Epidermal melanocyte (primary cell): ENCODE data around the gene BRSK1.

Source experiments
- DNase-seq: peaks from one replicate; pipeline ENCODE4 v3.0.0; 2011; ENCODE audit warnings: low spot score; ENCODE audit not compliant: insufficient read length

Gene BRSK1

GRCh38 chr19:55253842-55254624 is 29.8 kb upstream of the BRSK1 start:
- DNase-seq: peak; percentile 11

DNA sequence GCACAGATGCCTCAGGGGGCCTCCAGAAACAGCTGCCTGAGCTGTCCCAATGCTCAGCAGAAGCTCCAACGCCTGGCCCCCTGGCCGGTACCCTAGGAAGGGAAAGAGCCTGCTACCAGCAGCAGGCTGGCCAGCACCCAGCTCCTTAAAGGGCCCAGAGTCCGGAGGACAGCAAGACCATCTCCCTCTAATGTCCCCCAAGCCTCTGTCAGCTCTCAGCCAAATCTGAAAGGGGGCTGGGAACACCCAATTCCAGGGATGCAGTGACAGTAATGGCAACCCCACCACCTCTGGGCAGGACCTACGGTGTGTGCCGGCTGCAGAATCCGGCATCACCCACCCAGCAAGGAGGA is 29.2 kb upstream of the BRSK1 start:
- DNase-seq: no peak

- DNase-seq: no peak
These were observed 28.0 kb upstream of the BRSK1 start for GRCh38 chr19:55255618-55256423.

- no peak for DNase-seq
These were observed 27.0 kb upstream of the BRSK1 start for GRCh38 chr19:55256562-55257460.

DNA sequence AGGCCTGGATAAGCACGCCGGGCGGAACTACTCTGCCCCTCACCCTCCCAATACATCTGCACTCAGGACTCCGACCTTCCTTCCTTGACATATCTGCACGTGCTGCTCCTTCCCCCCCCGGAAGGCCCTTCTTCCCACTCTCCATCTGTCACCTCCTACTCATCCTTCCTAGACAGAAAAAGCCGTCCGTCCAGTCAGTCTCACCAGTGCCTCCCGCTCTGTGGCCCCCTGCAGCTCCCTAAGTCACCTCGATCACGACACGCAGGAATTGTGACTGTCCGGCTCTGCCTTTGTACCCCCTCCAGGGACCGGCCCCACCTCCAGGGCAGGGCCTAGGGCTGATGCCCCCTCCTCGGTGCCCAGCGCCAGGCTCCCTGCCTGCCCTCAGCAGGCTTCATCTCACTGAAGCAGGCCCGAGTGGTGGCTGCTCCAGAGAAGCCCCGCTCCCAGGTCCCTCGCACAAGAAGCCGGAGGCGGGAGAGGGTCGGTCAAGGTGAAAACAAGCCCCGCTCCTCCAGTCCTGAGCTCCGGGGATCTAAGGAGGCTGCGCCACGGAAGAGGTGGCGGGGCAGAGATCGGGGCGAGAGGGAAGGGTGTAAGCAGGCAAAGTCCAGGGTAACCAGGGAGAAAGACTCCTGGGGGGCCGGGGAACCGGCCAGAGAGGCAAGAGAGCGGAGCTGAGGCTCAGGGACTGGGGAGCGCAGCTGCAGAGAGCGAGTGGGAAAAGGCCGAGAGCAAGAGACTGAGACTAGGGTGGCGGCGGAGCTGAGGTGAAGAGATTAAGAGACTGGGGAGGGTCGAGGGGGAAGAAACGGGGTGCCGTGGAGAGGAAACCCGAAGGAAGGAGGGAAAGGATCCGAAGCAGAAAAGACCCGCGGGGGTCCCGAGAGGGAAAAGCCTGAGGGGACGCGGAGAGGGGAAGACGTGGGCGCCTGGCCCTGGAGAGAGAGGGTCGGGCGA is 26.1 kb upstream of the BRSK1 start:
- no peak for DNase-seq

DNA sequence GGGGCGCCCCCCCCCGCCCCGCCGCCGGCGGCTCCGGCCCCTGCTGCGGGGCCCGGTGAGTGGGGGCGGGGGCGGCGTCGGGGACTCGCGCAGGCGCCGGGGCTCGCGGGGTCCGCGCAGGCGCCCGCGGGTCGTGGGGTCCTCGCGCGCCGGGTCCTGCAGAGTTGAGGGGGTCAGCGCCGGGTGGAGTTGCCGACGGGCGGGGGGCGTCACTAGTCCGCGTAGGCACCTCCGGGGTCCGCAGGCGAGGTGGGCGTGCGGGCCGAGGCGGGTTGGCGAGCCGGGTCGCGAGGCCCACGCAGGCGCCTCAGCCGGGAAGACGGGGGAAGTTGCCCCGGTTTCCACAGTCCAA is 25.3 kb upstream of the BRSK1 start:
- DNase-seq: no peak

GRCh38 chr19:55258828-55259539 is 24.8 kb upstream of the BRSK1 start, which contains the start of gene PPP6R1:
TSS of gene PPP6R1 (minus strand) at chr19:55259017. CDS start at chr19:55247103, 11,914 bp downstream.
- peak; percentile 100 for DNase-seq

- no peak for DNase-seq
These were observed 24.1 kb upstream of the BRSK1 start for GRCh38 chr19:55259540-55260210.

GRCh38 chr19:55261671-55262126 is 22.1 kb upstream of the BRSK1 start:
- no peak for DNase-seq

DNA sequence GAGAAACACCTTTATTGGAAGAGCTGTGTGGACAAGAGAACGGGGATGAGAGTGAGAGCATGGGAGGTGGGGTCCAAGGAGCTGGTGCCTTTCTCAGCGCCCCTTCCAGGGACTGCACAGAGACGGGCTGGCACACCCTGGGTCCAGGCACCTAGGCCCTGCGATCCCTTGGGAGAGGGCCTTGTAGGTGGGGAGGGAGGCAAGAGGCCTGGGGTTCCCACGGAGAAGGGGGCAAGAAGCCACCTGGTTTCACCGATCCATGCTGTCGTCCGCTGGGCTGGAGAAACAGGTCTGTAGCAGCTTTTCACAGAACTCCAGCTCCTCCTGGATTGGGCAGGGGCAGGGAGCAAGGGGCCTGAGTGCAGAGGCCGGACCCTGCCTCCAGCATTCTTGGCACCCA is 21.4 kb upstream of the BRSK1 start:
- no peak for DNase-seq

GRCh38 chr19:55264531-55264930 is 19.3 kb upstream of the BRSK1 start:
- DNase-seq: no peak

GRCh38 chr19:55265173-55265572 is 18.6 kb upstream of the BRSK1 start:
- DNase-seq: no peak

DNA sequence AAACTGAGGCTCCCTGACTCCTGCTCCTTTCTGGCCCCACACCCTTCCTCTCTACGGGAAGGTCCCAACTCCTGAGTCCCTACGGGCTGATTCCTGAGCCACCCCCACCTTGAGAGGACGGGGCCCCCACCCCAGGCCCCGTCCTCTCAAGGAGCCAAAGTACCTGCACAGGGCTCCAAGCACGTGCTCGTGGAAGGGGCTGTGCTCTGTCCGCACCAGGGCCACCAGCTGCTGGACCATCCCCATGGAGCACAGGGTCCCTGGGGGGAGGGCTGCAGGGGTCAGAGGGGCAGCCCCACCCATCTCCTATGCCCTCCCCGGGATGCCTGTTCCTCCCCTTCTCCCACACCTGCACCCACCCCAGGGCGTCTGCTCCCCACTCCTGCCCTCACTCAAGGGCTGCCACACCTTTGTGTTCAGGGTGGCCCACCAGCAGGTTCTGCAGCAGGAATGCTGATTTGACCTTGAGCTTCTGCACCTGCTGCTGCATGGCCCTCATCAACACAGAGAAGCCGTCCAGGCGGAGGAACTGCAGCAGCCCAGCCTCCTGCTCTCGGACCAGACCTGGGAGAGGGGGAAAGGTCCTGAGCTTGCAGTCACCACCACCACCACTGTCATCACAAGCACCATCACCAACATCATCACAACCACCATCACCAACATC is 17.9 kb upstream of the BRSK1 start:
- no peak for DNase-seq

DNA sequence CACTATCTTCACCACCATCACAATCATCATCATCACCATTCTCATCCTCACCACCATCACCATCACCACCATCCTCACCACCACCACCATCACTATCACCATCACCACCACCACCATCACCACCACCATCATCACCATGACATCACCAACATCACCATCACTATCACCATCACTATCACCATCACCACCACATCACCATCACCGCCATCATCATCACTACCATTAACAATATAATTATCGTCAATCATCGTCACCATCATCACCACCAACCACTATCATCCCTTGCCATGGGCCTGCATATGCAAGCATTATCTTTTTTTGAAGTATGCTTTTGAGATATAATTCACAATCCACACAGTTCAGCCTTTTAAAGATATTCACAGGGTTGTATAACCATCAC is 17.4 kb upstream of the BRSK1 start:
- DNase-seq: no peak

- DNase-seq: no peak
These were observed 17.0 kb upstream of the BRSK1 start for GRCh38 chr19:55266840-55267239.

GRCh38 chr19:55269299-55269698 is 14.5 kb upstream of the BRSK1 start:
- no peak for DNase-seq

DNA sequence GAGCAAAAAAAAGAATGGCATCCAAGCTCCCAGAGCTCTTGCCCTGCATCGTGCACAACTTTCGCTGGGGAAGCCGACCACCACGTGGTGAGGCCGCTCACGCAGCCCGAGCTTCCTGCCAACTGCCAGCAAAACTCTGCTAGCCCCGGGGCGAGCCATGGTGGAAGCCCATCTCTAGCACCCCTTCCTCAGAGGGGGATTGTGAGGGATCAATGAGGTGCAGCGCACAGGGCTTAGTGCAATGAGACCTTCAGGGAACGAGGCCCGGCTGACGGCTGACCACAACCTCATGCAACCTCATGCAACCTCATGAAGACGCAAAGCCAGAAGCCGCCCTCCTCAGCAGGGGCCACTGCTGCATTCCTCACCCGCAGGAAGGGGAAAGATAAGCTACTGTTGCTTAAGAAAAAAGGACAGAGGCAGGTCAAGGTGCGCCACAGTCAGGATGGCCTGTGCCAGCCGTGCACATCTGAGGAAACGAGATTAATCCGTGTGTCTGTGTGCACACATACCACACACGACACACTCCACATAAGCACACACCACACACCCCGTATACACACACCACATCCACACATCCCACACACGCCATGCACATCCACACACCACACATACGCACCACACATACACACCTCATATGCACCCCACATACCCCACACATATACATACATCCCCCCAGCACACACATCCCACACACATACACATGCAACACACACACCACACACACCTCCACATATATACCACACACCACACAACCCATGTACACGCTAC is 13.4 kb upstream of the BRSK1 start:
- DNase-seq: no peak

DNA sequence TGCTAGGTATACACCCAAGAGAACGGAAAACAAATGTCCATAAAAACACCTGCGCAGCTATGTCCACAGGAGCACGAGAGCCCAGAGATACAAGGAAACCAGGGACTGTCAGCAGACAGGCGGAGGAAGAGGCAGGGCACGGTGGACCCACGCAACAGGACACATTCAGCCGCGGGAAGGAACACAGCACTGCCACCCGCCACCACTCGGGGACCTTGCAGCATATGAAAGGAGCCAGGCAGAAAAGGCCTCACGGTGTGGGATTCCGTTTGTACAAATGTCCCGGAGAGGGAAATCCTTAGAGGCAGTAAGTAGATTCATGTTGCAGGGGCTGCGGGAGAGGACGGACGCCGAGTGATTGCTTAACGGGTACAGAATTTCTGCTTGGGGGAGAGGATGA is 11.7 kb upstream of the BRSK1 start:
- no peak for DNase-seq
